A549 (cell line): ENCODE results near the gene PI4KB. TPM values are rescaled to one million over a fixed set of nuclear protein-coding genes. Genes with fewer than 3 reads are reported as not detected.

ENCODE experiments used
- ATAC-seq, 2 experiments: fragments of 200-7000 bp in 1 of 2; fragments of >200 bp in 1 of 2; cut with Nextera tagmentation in 1 of 2; cut with Tn5 transposase in 1 of 2; 3 replicates each; pipeline versions ENCODE4 v1.8.0 to v1.9.1; 2018 to 2020; ENCODE audit warnings: mild to moderate bottlenecking in 1 of 2, moderate library complexity in 1 of 2
- CTCF ChIA-PET: fragments of 300-600 bp; sonication (Branson Sonifier 250); formaldehyde crosslinking; extraction: SDS; loops from one replicate; lab custom pipeline; 2021; ENCODE audit warnings: antibody characterized with exemption, inconsistent platforms; lab: Yijun Ruan, JAX
- POLR2A ChIA-PET: fragments of 350-600 bp; formaldehyde crosslinking; extraction: SDS; loops from one replicate; lab custom pipeline; 2021; ENCODE audit warnings: antibody characterized with exemption, inconsistent platforms; lab: Yijun Ruan, JAX
- DNase-seq, 2 experiments: peaks; one replicate each; pipeline versions ENCODE4 v3.0.0 to v3.0.0-alpha.2; 2011 to 2016; ENCODE audit warnings: low read depth in 1 of 2, low spot score in 1 of 2
- FAIRE-seq: peaks from 2 replicates; lab custom pipeline; 2011; peaks lifted over from hg19 to GRCh38; lab: Jason Lieb, UNC
- H3K27ac ChIP-seq, 2 experiments: fragments of >200 bp; sonication (Bioruptor Twin); formaldehyde crosslinking; 3 replicates each; pipeline ENCODE4 v1.5.1; 2016 to 2017
- H3K4me1 ChIP-seq: fragments of >200 bp; sonication (Bioruptor Twin); formaldehyde crosslinking; 3 replicates; pipeline ENCODE4 v1.6.1; 2016
- H3K4me2 ChIP-seq: fragments of >200 bp; sonication (Bioruptor Twin); formaldehyde crosslinking; 3 replicates; pipeline ENCODE4 v1.6.1; 2016
- H3K4me3 ChIP-seq: fragments of >200 bp; sonication (Bioruptor Twin); formaldehyde crosslinking; 3 replicates; pipeline ENCODE4 v1.5.1; 2016
- H3K9me3 ChIP-seq: fragments of >200 bp; sonication (Bioruptor Twin); formaldehyde crosslinking; 3 replicates; pipeline ENCODE4 v1.6.1; 2016
- BCL3 ChIP-seq: fragments of >200 bp; sonication (Bioruptor Twin); formaldehyde crosslinking; IDR thresholded peaks from 3 replicates; pipeline ENCODE4 v1.6.1; 2016
- BHLHE40 ChIP-seq: IDR thresholded peaks from 2 replicates; pipeline ENCODE4 v1.6.1; 2012; ENCODE audit warnings: low read depth, low read length, inconsistent platforms
- ESRRA ChIP-seq: fragments of 150-350 bp; IDR thresholded peaks from 2 replicates; pipeline ENCODE4 v1.6.1; 2014; ENCODE audit warnings: mild to moderate bottlenecking, low read length, borderline replicate concordance
- FOSL2 ChIP-seq, 2 experiments: fragments of 450-650 bp in 1 of 2; fragments of >200 bp in 1 of 2; sonication (Bioruptor Twin) in 1 of 2; formaldehyde crosslinking; IDR thresholded peaks; 2 replicates each; pipeline versions ENCODE4 v1.5.0 to v1.6.1; 2016 to 2020; ENCODE audit warnings: mild to moderate bottlenecking in 1 of 2, moderate library complexity in 1 of 2
- FOXS1 ChIP-seq: fragments of 250-450 bp; sonication (Bioruptor Pico); IDR thresholded peaks from 2 replicates; pipeline ENCODE4 v1.5.0; 2020; ENCODE audit warnings: mild to moderate bottlenecking, moderate library complexity
- GATA3 ChIP-seq: IDR thresholded peaks from 2 replicates; pipeline ENCODE4 v1.6.1; 2012; ENCODE audit warnings: borderline replicate concordance
- HDAC2 ChIP-seq: fragments of 200-600 bp; sonication (generic); IDR thresholded peaks from 2 replicates; pipeline ENCODE4 v1.6.1; 2016
- HOXB13 ChIP-seq: fragments of 250-450 bp; sonication (Bioruptor Pico); IDR thresholded peaks from 2 replicates; pipeline ENCODE4 v1.5.0; 2020; ENCODE audit warnings: low read depth, mild to moderate bottlenecking, moderate library complexity
- JUNB ChIP-seq: fragments of >200 bp; sonication (Bioruptor Twin); formaldehyde crosslinking; IDR thresholded peaks from 2 replicates; pipeline ENCODE4 v1.6.1; 2016
- MAFK ChIP-seq: fragments of 450-650 bp; IDR thresholded peaks from 2 replicates; pipeline ENCODE4 v1.6.1; 2014; ENCODE audit not compliant: partially characterized antibody
- NFE2L2 ChIP-seq: fragments of 150-350 bp; conservative IDR thresholded peaks from 2 replicates; pipeline ENCODE4 v1.6.1; 2014; ENCODE audit warnings: low read length
- NR3C1 ChIP-seq: fragments of >200 bp; sonication (Bioruptor Twin); formaldehyde crosslinking; IDR thresholded peaks from 3 replicates; pipeline ENCODE4 v1.6.1; 2017
- PBX3 ChIP-seq: IDR thresholded peaks from 2 replicates; pipeline ENCODE4 v1.6.1; 2012
- PHF8 ChIP-seq: fragments of 200-600 bp; sonication (generic); IDR thresholded peaks from 2 replicates; pipeline ENCODE4 v1.6.1; 2016; ENCODE audit warnings: low read depth, mild to moderate bottlenecking, antibody characterized with exemption, moderate library complexity, borderline replicate concordance
- POLR2AphosphoS2 ChIP-seq: conservative IDR thresholded peaks from 2 replicates; pipeline ENCODE4 v1.6.1; 2012; ENCODE audit warnings: low read length, improper control_type of control experiment, inconsistent platforms
- RCOR1 ChIP-seq: fragments of 150-350 bp; IDR thresholded peaks from 2 replicates; pipeline ENCODE4 v1.6.1; 2014; ENCODE audit warnings: antibody characterized with exemption, low read length, low read depth
- REST ChIP-seq: fragments of 200-600 bp; sonication (generic); IDR thresholded peaks from 2 replicates; pipeline ENCODE4 v1.6.1; 2016; ENCODE audit warnings: antibody characterized with exemption, mild to moderate bottlenecking, moderate library complexity
- SREBF2 ChIP-seq: fragments of 450-650 bp; IDR thresholded peaks from 2 replicates; pipeline ENCODE4 v1.6.1; 2014; ENCODE audit warnings: mild to moderate bottlenecking, moderate library complexity
- ZNF302 ChIP-seq: fragments of 250-450 bp; sonication (Bioruptor Pico); IDR thresholded peaks from 2 replicates; pipeline ENCODE4 v1.9.0; 2021; ENCODE audit warnings: inconsistent platforms, mild to moderate bottlenecking, moderate library complexity
- ZSCAN20 ChIP-seq: fragments of 250-450 bp; sonication (Bioruptor Pico); IDR thresholded peaks from 2 replicates; pipeline ENCODE4 v1.8.0; 2022; ENCODE audit warnings: mild to moderate bottlenecking, moderate library complexity
- WGBS: methylation state at CpG from one replicate; pipeline ENCODE4 v1.1.6; 2017; ENCODE audit errors: missing lambda C conversion rate; 5-methylcytosine and 5-hydroxymethylcytosine counted together
- polyA plus RNA-seq, 4 experiments: library from polyadenylated mRNA; depleted of rRNA in 3 of 4; stranded (reverse); fragments of >200 nt; fragmentation: RNase III in 1 of 4; extraction: RNeasy Plus Mini Kit Qiagen cat#74134 plus additional on column Dnase treatment in 1 of 4; gene quantifications; 2 replicates in 3 of 4; 3 replicates in 1 of 4; pipeline ENCODE4 v1.2.3, GENCODE V29; 2011 to 2017

Gene PI4KB
- polyA plus RNA-seq, 2 of the 4 experiments (the other 2 are of a cell fraction), result 26.8 to 34.4 TPM

- 89% methylated on average over 14 of the region's 14 CpGs for WGBS
- no peak for TF ChIP-seq ZSCAN20 (CRISPR knock-in tag)
- no peak for TF ChIP-seq MAFK
- no peak for TF ChIP-seq PHF8
- no peak for TF ChIP-seq POLR2AphosphoS2
- TF ChIP-seq HDAC2, result no peak
- no peak for TF ChIP-seq GATA3
- no peak for TF ChIP-seq ESRRA
- no peak for TF ChIP-seq NFE2L2
- no peak for TF ChIP-seq JUNB
- no peak for TF ChIP-seq SREBF2
- TF ChIP-seq HOXB13 (CRISPR knock-in tag), result no peak
- TF ChIP-seq FOXS1, result no peak
- no peak for TF ChIP-seq ZNF302 (CRISPR knock-in tag)
- no peak for TF ChIP-seq BHLHE40
- POLR2A ChIA-PET, result no interaction called here
- FAIRE-seq, result no peak
- ATAC-seq, result no peak
- Histone ChIP-seq H3K4me1 (peaks cover 8% of the 10 kb centered on the region), H3K4me2 (no peak overlapping the region), H3K4me3 (no peak overlapping the region), H3K9me3 (no peaks in the 10 kb centered on the region), H3K27ac (no peak overlapping the region)
- CTCF ChIA-PET, result interaction anchor here (0.6 to 2.8 kb wide), 3 partner anchors 12 to 52 kb away, joined by 3 to 12 read pairs (median 7); no protein-coding TSS in a partner anchor
- no peak for DNase-seq
Measured at GRCh38 chr1:151288502-151288901, 38.7 kb downstream of the PI4KB start.

- ATAC-seq (no peak), FAIRE-seq (no peak), DNase-seq (no peak)
- CTCF ChIA-PET, result interaction anchor here (1.5 to 2.8 kb wide), 2 partner anchors 13 to 53 kb away, joined by 7 to 12 read pairs; no protein-coding TSS in a partner anchor
- Histone ChIP-seq H3K9me3 (no peaks in the 10 kb centered on the region), H3K27ac (no peak overlapping the region), H3K4me2 (no peak overlapping the region), H3K4me1 (peaks cover 13% of the 10 kb centered on the region), H3K4me3 (no peak overlapping the region)
- WGBS, result 94% methylated on average over 16 of the region's 22 CpGs
- TF ChIP-seq REST (no peak), ZNF302 (CRISPR knock-in tag) (no peak), RCOR1 (no peak), FOSL2 (IDR thresholded peaks at IDR 0.05) (no peak), FOSL2 (CRISPR knock-in tag; IDR thresholded peaks at IDR 0.05) (no peak), NR3C1 (no peak), BCL3 (no peak), NFE2L2 (no peak), HOXB13 (CRISPR knock-in tag) (no peak), PBX3 (no peak), SREBF2 (no peak)
- POLR2A ChIA-PET, result no interaction called here
Measured at GRCh38 chr1:151287767-151288500, 39.3 kb downstream of the PI4KB start.
